Upper lobe of left lung (tissue), 6 donors: ENCODE results near the gene VASP. TPM values are rescaled to one million over a fixed set of nuclear protein-coding genes. Genes with fewer than 3 reads are reported as not detected.
A peak's percentile ranks its signal among the peaks of the same experiment; 100 is the strongest.

Experiments used
- ATAC-seq, 2 donors: fragments of 200-7000 bp; cut with Tn5 transposase; one replicate each; pipeline ENCODE4 v1.9.1; 2022; ENCODE audit warnings: mild to moderate bottlenecking in 2 of 2, moderate library complexity in 2 of 2; ENCODE audit not compliant: low FRiP score in 2 of 2
- DNase-seq, 2 donors: peaks; one replicate each; pipeline ENCODE4 v3.0.0-alpha.2; 2019 to 2020
- H3K27ac ChIP-seq, 4 donors: fragments of 200-600 bp; sonication (generic); one replicate each; pipeline ENCODE4 v1.5.1; 2016 to 2019
- H3K27me3 ChIP-seq, 4 donors: fragments of 200-600 bp; sonication (generic); one replicate each; pipeline ENCODE4 v1.5.1; 2017 to 2019
- H3K36me3 ChIP-seq, 4 donors: fragments of 200-600 bp; sonication (generic); one replicate each; pipeline ENCODE4 v1.5.1; 2016 to 2019
- H3K4me1 ChIP-seq, 4 donors: fragments of 200-600 bp; sonication (generic); one replicate each; pipeline ENCODE4 v1.5.1; 2018 to 2019
- H3K4me3 ChIP-seq, 4 donors: fragments of 200-600 bp; sonication (generic); one replicate each; pipeline ENCODE4 v1.5.1; 2017 to 2019; ENCODE audit warnings: mild to moderate bottlenecking in 2 of 4, moderate library complexity in 1 of 4
- H3K9me3 ChIP-seq, 4 donors: fragments of 200-600 bp; sonication (generic); one replicate each; pipeline ENCODE4 v1.5.1; 2018 to 2019
- EP300 ChIP-seq, 4 donors: sonication (generic); formaldehyde crosslinking; IDR thresholded peaks; one replicate each; pipeline ENCODE4 v1.5.1; 2017; ENCODE audit warnings: antibody characterized with exemption in 4 of 4, control low read depth in 2 of 4
- POLR2A ChIP-seq, 4 donors: fragments of 450-650 bp; IDR thresholded peaks; one replicate each; pipeline ENCODE4 v1.5.1; 2016 to 2017; ENCODE audit warnings: antibody characterized with exemption in 4 of 4, mild to moderate bottlenecking in 2 of 4
- POLR2AphosphoS5 ChIP-seq, 2 donors: sonication (generic); formaldehyde crosslinking; IDR thresholded peaks; one replicate each; pipeline ENCODE4 v1.5.1; 2017; ENCODE audit warnings: antibody characterized with exemption in 2 of 2
- WGBS, 2 donors: methylation state at CpG; one replicate each; pipeline ENCODE4 v1.1.5; 2017 to 2018; 5-methylcytosine and 5-hydroxymethylcytosine counted together
- total RNA-seq, 6 donors: library from RNA; depleted of rRNA in 4 of 6; stranded (reverse); fragments of >200 nt in 4 of 6; gene quantifications; one replicate each; pipeline versions ENCODE4 v1.1.0 to v1.2.1, GENCODE V29; 2016 to 2021
- TF ChIP-seq, protein P1 (sequence below), 6 experiments: fragments of 450-650 bp in 4 of 6; fragments of 200-600 bp in 2 of 6; sonication (generic) in 2 of 6; IDR thresholded peaks; one replicate each; pipeline ENCODE4 v1.5.1; 2016 to 2019; ENCODE audit warnings: antibody characterized with exemption in 6 of 6
- donor health status: DM: no; HTN: no; CAD: no; lungs with moderate emphysema.
- donor health status: DM: no; HTN: yes; CAD: no; lungs with severe emphysema.

Gene VASP
- total RNA-seq, 6 donors from 2014 or later, result 68.1 to 266 (median 143) TPM

DNA sequence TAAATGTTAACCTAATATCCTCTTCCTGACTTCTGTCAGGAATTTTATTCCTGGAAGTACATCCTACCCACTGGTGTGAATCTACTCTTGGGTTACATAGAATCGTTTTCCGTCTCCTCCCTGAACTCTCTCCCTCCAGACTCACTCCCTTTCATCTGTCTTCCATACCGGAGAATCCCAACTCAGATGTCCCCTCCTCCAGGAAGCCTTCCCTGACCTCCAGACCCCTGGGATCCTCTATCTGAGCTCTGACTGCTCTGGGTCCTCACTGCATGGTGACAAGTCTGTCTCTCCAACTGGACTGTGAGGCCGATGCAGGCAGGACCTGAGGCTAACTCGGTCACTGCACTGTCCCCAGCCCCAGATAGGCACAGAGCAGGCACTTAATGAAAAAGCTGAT is 52.8 kb downstream of the VASP start:
- DNase-seq (no peak), ATAC-seq (peak in 1 of 2 donors; percentile 8)
- Histone ChIP-seq H3K9me3 (no peaks in the 10 kb centered on the region), H3K4me1 (peaks cover 0 to 7% (median 0%) of the 10 kb centered on the region in 4 donors), H3K36me3 (no peaks in the 10 kb centered on the region), H3K27ac (no peak overlapping the region), H3K27me3 (no peaks in the 10 kb centered on the region), H3K4me3 (no peak overlapping the region)
- TF ChIP-seq POLR2AphosphoS5 (IDR thresholded peaks at IDR 0.05) (no peak), EP300 (IDR thresholded peaks at IDR 0.05) (no peak), POLR2A (IDR thresholded peaks at IDR 0.05) (no peak)
- TF ChIP-seq, protein P1, sequence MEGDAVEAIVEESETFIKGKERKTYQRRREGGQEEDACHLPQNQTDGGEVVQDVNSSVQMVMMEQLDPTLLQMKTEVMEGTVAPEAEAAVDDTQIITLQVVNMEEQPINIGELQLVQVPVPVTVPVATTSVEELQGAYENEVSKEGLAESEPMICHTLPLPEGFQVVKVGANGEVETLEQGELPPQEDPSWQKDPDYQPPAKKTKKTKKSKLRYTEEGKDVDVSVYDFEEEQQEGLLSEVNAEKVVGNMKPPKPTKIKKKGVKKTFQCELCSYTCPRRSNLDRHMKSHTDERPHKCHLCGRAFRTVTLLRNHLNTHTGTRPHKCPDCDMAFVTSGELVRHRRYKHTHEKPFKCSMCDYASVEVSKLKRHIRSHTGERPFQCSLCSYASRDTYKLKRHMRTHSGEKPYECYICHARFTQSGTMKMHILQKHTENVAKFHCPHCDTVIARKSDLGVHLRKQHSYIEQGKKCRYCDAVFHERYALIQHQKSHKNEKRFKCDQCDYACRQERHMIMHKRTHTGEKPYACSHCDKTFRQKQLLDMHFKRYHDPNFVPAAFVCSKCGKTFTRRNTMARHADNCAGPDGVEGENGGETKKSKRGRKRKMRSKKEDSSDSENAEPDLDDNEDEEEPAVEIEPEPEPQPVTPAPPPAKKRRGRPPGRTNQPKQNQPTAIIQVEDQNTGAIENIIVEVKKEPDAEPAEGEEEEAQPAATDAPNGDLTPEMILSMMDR (IDR thresholded peaks at IDR 0.05), result no peak
- 90 to 97% methylated on average over 5 of the region's 5 CpGs for WGBS, 2 donors

DNA sequence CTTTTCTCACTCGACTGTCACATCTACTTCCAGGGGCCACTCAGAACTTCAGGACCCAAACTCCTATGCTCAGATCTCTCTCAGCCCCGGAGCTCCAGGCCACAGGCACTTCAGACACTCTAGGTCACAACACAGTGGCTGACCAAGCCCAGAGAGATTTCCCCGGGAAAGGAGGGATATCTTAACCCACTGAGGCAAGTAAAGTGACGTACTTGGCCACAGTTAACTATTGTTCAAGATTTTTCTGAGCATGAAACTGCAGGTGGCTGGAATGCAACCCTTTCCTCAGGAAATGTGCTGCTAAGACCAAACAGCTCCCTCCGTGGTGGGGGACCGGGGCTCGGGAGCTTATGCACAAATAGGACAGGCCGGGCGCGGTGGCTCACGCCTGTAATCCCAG is 53.4 kb downstream of the VASP start:
- Histone ChIP-seq H3K9me3 (no peaks in the 10 kb centered on the region), H3K27ac (no peak overlapping the region), H3K4me3 (no peak overlapping the region), H3K4me1 (peaks cover 0 to 7% (median 0%) of the 10 kb centered on the region in 4 donors), H3K27me3 (no peaks in the 10 kb centered on the region), H3K36me3 (no peaks in the 10 kb centered on the region)
- 86 to 97% methylated on average over 9 to 11 of the region's 11 CpGs for WGBS, 2 donors
- no peak for DNase-seq
- no peak for ATAC-seq
- TF ChIP-seq, protein P1 (IDR thresholded peaks at IDR 0.05), result no peak
- TF ChIP-seq POLR2AphosphoS5 (IDR thresholded peaks at IDR 0.05) (no peak), POLR2A (IDR thresholded peaks at IDR 0.05) (no peak), EP300 (IDR thresholded peaks at IDR 0.05) (no peak)

DNA sequence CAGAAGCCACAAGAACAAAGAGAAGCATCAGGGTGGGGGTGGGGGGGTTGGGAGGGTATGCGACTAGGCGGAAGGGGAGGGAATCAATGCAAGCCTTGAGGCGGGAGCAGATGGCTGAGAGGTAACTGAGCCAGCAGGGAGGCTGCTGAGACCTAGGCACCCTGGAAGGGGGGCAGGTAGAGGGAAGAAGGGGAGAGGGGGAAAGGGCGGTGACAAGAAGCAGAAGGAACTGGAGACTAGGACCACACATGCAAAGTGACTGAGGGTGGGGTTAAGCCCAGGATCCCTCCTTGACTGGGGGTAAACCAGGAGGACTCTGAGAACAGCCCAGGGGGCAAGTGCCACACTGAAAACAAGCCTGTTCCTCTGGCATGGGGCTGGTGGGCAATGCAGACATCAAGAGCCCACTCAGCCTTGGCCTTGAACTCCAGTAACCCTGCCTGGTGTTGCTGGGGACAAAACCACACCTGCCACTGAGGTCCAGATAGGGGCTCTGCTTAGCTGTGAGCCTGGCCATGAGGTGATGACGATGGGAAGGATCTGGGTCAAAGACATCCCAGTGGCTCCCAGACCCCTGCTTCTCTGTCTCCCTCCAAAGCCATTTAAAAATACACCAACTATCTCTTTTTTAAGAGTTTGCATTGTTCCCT is 57.0 kb downstream of the VASP start:
- no peak for DNase-seq
- TF ChIP-seq POLR2A (IDR thresholded peaks at IDR 0.05), result no peak
- TF ChIP-seq, protein P1 (IDR thresholded peaks at IDR 0.05), result no peak
- no peak for TF ChIP-seq EP300 (IDR thresholded peaks at IDR 0.05)
- TF ChIP-seq POLR2AphosphoS5 (IDR thresholded peaks at IDR 0.05), result no peak
- no peak overlapping the region for H3K4me3 ChIP-seq
- H3K27me3 ChIP-seq, result no peaks in the 10 kb centered on the region
- H3K4me1 ChIP-seq, result no peaks in the 10 kb centered on the region
- H3K36me3 ChIP-seq, result no peaks in the 10 kb centered on the region
- WGBS, 2 donors, result 75 to 88% methylated on average over 5 of the region's 5 CpGs
- no peaks in the 10 kb centered on the region for H3K9me3 ChIP-seq
- no peak overlapping the region for H3K27ac ChIP-seq
- ATAC-seq, result no peak

DNA sequence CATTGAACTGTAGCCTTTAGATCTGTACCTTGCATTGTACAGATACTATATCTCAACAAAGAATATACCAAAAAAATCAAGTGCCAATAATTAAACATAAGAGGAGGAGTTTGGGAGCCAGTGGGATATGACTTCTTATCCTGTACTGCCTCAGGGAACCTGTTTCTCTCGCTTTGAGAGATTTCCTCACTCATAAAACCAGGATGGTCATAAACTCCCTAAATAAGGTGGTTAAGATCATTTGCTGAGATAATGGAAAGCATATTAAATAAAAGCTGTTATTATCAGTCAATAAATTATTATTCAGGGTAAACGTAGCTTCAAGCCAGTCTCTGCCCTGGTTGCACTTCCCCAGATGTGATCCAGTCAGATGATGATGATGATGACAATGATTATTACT is 60.3 kb downstream of the VASP start:
- Histone ChIP-seq H3K27me3 (no peaks in the 10 kb centered on the region), H3K9me3 (no peaks in the 10 kb centered on the region), H3K4me3 (no peak overlapping the region), H3K36me3 (no peaks in the 10 kb centered on the region), H3K27ac (no peak overlapping the region), H3K4me1 (no peaks in the 10 kb centered on the region)
- ATAC-seq, result no peak
- TF ChIP-seq POLR2A (IDR thresholded peaks at IDR 0.05) (no peak), EP300 (IDR thresholded peaks at IDR 0.05) (no peak), POLR2AphosphoS5 (IDR thresholded peaks at IDR 0.05) (no peak)
- TF ChIP-seq, protein P1 (IDR thresholded peaks at IDR 0.05), result no peak
- no peak for DNase-seq
- WGBS, 2 donors, result 87 to 93% methylated on average over 2 of the region's 2 CpGs

DNA sequence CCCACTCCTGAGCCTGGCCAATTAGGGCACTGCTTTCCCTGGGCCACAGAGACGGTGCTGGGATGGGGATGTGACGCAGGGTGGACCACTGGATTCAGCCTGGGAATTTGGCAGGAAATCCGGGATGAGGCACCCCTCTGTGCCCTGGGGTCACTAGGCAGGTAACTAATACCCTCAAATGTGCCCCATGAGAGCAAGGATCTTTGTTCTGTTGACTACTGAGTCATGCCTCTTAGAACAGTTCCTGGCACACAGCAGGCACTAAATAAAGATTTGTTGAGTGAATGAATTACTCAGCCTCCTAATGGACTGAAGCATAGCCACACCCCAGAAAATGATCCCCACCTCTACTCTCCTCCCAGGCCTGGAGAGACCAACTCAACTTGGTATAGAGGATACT is 61.5 kb downstream of the VASP start:
- no peak overlapping the region for H3K27ac ChIP-seq
- H3K36me3 ChIP-seq, result no peaks in the 10 kb centered on the region
- no peak overlapping the region for H3K4me3 ChIP-seq
- no peaks in the 10 kb centered on the region for H3K27me3 ChIP-seq
- peak; percentile 26 to 89 for ATAC-seq
- no peaks in the 10 kb centered on the region for H3K9me3 ChIP-seq
- H3K4me1 ChIP-seq, result no peaks in the 10 kb centered on the region
- WGBS, 2 donors, result 89 to 100% methylated on average over 3 of the region's 3 CpGs
- TF ChIP-seq POLR2A (IDR thresholded peaks at IDR 0.05) (no peak), POLR2AphosphoS5 (IDR thresholded peaks at IDR 0.05) (no peak), EP300 (IDR thresholded peaks at IDR 0.05) (no peak)
- TF ChIP-seq, protein P1 (IDR thresholded peaks at IDR 0.05), result no peak
- DNase-seq, result no peak
